ENCODE results near the gene RAB29.

Gene RAB29

DNA sequence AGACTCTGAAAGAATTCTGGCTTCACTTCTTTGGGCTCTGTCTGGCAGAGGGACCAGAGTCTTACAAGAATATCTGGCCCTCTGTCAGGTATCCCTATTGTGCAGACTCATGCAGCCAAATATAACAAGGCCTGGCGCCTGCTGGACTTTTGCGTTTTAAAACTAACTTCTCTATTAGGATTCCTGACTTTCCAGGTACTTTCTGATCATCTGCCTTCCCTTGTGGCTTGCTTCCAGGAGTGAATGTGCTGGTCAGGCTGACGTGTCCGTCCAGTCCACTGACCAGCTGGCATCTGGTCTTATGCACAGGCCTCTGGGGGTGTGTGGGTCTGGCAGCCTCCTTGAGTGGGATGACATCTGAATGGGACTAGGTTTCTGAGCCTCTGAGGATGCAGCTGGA, 8.6 kb upstream of the RAB29 start:
- Histone ChIP-seq H3K36me3 (no peaks in the 10 kb centered on the region), H3K4me1 (no peaks in the 10 kb centered on the region), H3K9me3 (no peaks in the 10 kb centered on the region), H3K27me3 (no peaks in the 10 kb centered on the region; the same call in 1 of the 2 replicates), H3K4me3 (ENCODE audit: low read depth, low read length) (no peak overlapping the region)
- TF ChIP-seq, protein P1, sequence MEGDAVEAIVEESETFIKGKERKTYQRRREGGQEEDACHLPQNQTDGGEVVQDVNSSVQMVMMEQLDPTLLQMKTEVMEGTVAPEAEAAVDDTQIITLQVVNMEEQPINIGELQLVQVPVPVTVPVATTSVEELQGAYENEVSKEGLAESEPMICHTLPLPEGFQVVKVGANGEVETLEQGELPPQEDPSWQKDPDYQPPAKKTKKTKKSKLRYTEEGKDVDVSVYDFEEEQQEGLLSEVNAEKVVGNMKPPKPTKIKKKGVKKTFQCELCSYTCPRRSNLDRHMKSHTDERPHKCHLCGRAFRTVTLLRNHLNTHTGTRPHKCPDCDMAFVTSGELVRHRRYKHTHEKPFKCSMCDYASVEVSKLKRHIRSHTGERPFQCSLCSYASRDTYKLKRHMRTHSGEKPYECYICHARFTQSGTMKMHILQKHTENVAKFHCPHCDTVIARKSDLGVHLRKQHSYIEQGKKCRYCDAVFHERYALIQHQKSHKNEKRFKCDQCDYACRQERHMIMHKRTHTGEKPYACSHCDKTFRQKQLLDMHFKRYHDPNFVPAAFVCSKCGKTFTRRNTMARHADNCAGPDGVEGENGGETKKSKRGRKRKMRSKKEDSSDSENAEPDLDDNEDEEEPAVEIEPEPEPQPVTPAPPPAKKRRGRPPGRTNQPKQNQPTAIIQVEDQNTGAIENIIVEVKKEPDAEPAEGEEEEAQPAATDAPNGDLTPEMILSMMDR (IDR thresholded peaks at IDR 0.05; ENCODE audit: low read depth, low read length), result no peak
- DNase-seq, result no peak

DNA sequence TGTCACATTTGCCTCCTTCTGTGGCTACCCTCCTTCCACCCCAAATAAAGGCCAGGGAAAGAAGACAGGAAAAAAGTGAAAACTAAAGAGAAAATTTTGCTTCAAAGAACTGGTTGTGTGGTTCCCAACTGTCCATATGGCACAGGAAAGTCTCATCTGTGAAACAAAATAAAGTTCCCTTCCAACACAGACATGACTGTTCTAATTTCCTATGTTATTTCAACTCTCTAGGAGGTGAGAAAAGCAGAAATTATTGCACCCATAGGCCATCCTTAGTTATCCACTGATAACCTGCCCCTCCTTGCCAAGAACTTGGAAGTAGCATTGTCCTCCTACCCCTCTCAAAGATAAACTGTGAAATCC, 8.1 kb upstream of the RAB29 start:
- no peak for DNase-seq
- Histone ChIP-seq H3K27me3 (no peaks in the 10 kb centered on the region; the same call in 1 of the 2 replicates), H3K36me3 (no peaks in the 10 kb centered on the region), H3K4me1 (no peaks in the 10 kb centered on the region), H3K4me3 (ENCODE audit: low read depth, low read length) (no peak overlapping the region), H3K9me3 (no peaks in the 10 kb centered on the region)
- TF ChIP-seq, protein P1 (IDR thresholded peaks at IDR 0.05; ENCODE audit: low read depth, low read length), result no peak

DNA sequence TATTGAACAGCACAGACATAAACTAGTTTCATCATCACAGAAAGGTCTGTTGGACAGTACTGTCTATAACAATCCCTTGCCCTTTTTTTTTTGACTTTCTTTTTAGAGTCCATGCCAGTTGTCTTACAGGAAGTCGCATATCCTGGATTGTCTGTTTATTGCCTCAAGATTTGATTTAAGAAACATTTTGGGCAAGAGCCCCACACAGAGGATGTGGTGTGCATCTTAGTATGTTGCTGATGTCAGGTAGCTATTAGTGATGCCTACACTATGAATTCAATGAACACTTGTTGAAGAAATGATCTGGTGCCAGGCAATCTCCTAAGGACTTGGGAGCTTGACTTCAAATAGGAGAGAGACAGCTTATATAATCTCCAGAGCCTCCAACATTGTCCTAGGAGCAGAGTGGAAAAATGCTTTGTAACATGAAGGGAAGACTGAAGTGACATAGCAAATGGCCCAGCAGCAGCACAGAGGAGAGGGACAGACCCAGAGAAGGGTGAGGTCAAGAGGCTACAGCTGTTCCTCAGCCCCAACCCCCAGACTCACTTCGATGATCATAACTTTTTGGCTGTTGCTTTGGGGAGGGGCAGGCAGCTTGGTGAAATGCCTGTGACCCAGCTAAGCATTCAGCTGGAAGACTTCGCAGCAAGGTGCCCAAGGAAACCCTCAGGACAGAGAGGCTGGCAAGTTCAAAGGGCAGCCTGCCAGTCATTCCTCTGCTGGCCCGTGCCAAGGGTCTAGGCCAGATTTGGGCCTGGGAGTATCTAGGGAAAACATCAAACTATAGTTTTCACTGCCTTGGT, 7.5 kb upstream of the RAB29 start:
- H3K27me3 ChIP-seq, result no peaks in the 10 kb centered on the region; the same call in none of the 2 replicates

DNA sequence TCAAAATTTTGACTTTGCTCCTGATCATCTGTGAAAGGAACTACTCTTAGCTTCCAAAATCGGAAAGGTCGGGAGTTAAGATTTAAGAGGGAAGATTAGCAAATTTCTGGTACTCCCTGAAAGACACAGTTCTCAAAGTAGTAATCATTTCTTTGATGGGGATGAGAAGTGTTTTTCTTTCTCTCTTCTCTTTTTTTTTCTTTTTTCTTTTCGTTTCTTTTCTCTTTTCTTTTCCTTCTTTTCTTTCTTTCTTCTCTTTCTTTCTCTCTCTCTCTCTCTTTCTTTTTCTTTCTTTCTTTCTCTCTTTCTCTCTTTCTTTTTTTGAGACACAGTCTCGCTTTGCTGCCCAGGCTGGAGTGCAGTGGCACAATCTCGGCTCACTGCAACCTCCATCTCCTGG, 5.1 kb upstream of the RAB29 start:
- TF ChIP-seq, protein P1 (IDR thresholded peaks at IDR 0.05; ENCODE audit: low read depth, low read length), result no peak
- Histone ChIP-seq H3K36me3 (no peaks in the 10 kb centered on the region), H3K9me3 (no peaks in the 10 kb centered on the region), H3K4me3 (ENCODE audit: low read depth, low read length) (no peak overlapping the region), H3K4me1 (no peaks in the 10 kb centered on the region), H3K27me3 (no peaks in the 10 kb centered on the region; the same call in none of the 2 replicates)
- no peak for DNase-seq

More for the DNA sequence above, 7.5 kb upstream of the RAB29 start:
- TF ChIP-seq, protein P1 (IDR thresholded peaks at IDR 0.05; ENCODE audit: low read depth, low read length), result no peak
- no peaks in the 10 kb centered on the region for H3K4me1 ChIP-seq
- no peaks in the 10 kb centered on the region for H3K36me3 ChIP-seq
- H3K4me3 ChIP-seq (ENCODE audit: low read depth, low read length), result no peak overlapping the region
- no peak for DNase-seq
- H3K9me3 ChIP-seq, result no peaks in the 10 kb centered on the region

DNA sequence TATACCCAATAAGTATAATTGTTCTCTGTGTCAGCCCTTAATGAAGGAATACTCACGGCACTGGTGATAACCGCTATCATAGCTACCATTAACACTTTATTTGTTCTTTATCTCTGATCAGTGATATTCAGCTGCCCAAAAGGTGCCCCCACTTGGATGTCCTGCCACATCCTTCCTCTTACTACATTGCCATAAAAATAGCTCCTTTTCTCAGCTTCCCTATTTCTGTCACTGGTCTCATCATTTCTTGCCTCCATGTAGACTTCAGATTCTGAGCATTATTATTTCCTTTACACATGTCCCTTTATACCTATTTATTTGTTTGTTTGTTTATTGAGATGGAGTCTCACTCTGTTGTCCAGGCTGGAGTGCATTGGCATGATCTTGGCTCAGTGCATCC, 2.7 kb upstream of the RAB29 start:
- Histone ChIP-seq H3K36me3 (no peaks in the 10 kb centered on the region), H3K27me3 (no peaks in the 10 kb centered on the region; the same call in none of the 2 replicates)

DNA sequence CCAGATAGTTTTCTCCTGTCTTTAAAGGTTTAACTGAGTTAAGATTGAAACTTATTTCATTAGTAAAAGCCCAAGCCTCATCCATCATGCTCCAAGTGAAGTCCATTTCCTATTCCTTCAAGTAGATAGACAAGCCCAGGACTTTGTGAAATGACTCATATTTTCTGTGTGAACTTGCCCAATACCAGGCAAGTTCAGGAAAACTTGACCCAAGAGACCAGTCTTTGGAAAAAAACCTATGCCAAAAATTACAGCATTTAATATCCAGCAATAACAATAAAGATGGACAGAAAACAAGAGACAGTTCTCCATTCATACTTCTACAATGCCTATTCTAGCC, 405 bp upstream of the RAB29 start:
- H3K36me3 ChIP-seq, result no peaks in the 10 kb centered on the region
- DNase-seq, result no peak
- H3K27me3 ChIP-seq, result no peaks in the 10 kb centered on the region; the same call in none of the 2 replicates
- H3K4me3 ChIP-seq (ENCODE audit: low read depth, low read length), result peak overlapping the region; percentile 86
- TF ChIP-seq, protein P1 (IDR thresholded peaks at IDR 0.05; ENCODE audit: low read depth, low read length), result no peak
- H3K4me1 ChIP-seq, result no peaks in the 10 kb centered on the region
- no peaks in the 10 kb centered on the region for H3K9me3 ChIP-seq

More for the DNA sequence above, 2.7 kb upstream of the RAB29 start:
- Histone ChIP-seq H3K4me3 (ENCODE audit: low read depth, low read length) (no peak overlapping the region), H3K9me3 (no peaks in the 10 kb centered on the region), H3K4me1 (no peaks in the 10 kb centered on the region)
- TF ChIP-seq, protein P1 (IDR thresholded peaks at IDR 0.05; ENCODE audit: low read depth, low read length), result no peak
- DNase-seq, result no peak
